ENCODE results near the gene MDFIC.

MDFIC gene

GRCh38 chr7:114956702-114957101 is 34.8 kb downstream of the MDFIC start:
- DNase-seq: no peak

GRCh38 chr7:114957444-114957843 is 35.5 kb downstream of the MDFIC start:
- no peak for DNase-seq

GRCh38 chr7:114959931-114960330 is 38.0 kb downstream of the MDFIC start:
- DNase-seq: no peak

GRCh38 chr7:114962441-114962840 is 40.5 kb downstream of the MDFIC start:
- DNase-seq: no peak

GRCh38 chr7:114966156-114966555 is 44.3 kb downstream of the MDFIC start:
- DNase-seq: no peak

GRCh38 chr7:114969096-114969495 is 47.2 kb downstream of the MDFIC start:
- no peak for DNase-seq

- DNase-seq: no peak
Measured at GRCh38 chr7:114970308-114970707, 48.4 kb downstream of the MDFIC start.

GRCh38 chr7:114970732-114971131 is 48.8 kb downstream of the MDFIC start:
- no peak for DNase-seq

- no peak for DNase-seq
Measured at GRCh38 chr7:114972567-114972966, 50.7 kb downstream of the MDFIC start.

GRCh38 chr7:114973147-114973546 is 51.3 kb downstream of the MDFIC start:
- no peak for DNase-seq

GRCh38 chr7:114975401-114975800 is 53.5 kb downstream of the MDFIC start:
- no peak for DNase-seq

GRCh38 chr7:114976666-114977065 is 54.8 kb downstream of the MDFIC start:
- no peak for DNase-seq

- no peak for DNase-seq
Measured at GRCh38 chr7:114977277-114977676, 55.4 kb downstream of the MDFIC start.

- DNase-seq: no peak
Measured at GRCh38 chr7:114979388-114979787, 57.5 kb downstream of the MDFIC start.

- DNase-seq: no peak
Measured at GRCh38 chr7:114979803-114980507, 58.1 kb downstream of the MDFIC start.

- no peak for DNase-seq
Measured at GRCh38 chr7:114981323-114981722, 59.4 kb downstream of the MDFIC start.

GRCh38 chr7:114985116-114985715 is 63.3 kb downstream of the MDFIC start:
- DNase-seq: no peak

- no peak for DNase-seq
Measured at GRCh38 chr7:114986190-114987180, 64.6 kb downstream of the MDFIC start.

- DNase-seq: no peak
Measured at GRCh38 chr7:114988026-114988425, 66.1 kb downstream of the MDFIC start.

GRCh38 chr7:114988755-114989375 is 67.0 kb downstream of the MDFIC start:
- DNase-seq: peak; percentile 16

- no peak for DNase-seq
Measured at GRCh38 chr7:114989531-114989930, 67.6 kb downstream of the MDFIC start.

- DNase-seq: no peak
Measured at GRCh38 chr7:114997487-114998404, 75.9 kb downstream of the MDFIC start.
